ENCODE results near the gene GABBR2.

GABBR2 gene

DNA sequence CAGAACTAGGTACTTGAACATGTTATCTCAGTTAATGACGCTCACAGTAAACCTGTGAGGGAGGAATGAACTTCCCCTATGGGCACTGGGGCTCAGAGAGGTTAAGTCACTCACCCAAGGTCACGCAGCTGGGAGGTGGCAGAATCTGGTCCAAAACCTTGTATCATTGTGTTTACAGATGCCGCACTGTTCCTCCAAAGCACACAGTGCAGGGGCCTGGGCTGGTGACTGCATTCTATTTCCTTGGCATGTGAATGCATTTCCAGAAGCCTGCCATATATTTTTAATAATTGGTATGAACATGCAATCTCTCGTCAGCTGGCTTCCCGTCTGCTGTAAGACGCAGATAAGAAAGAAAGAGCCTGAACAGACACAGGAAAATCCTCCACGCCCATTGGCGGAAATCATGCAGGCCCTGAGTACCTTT is 376.3 kb downstream of the GABBR2 start:
- no peak for DNase-seq

DNA sequence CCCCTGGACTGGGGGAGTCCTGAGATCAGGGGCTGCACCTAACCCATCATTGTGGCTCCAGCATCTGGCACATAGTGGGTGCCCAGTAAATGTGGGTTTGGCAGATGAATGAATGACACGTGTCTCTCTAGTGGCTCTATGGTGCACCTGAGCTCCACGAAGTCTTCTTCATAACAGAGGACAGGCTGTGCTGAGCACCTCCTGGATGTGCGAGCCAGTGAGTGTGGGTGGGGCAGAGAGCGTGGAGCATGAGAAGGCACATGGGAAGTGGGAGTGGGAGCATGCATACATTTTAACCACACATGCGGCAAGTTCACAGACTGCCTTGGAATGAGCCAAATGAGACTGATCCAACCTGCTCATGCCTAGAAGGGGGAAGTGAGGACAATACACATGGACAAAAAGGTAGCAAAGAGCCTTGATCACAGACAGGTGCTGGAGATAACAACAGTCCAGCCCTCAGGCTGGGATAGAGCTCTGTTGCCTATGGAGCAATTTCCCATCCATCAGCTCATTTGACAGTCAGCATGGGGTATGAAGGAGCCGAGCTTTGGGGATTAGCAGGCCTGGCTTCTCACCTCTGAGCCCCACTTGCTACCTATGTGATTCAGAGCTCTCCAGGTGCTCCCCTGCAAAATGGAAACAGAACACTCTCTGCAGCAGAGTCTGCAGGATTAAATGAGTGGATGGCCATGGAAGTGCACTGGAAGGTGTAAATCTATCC is 377.0 kb downstream of the GABBR2 start:
- DNase-seq, result no peak

DNA sequence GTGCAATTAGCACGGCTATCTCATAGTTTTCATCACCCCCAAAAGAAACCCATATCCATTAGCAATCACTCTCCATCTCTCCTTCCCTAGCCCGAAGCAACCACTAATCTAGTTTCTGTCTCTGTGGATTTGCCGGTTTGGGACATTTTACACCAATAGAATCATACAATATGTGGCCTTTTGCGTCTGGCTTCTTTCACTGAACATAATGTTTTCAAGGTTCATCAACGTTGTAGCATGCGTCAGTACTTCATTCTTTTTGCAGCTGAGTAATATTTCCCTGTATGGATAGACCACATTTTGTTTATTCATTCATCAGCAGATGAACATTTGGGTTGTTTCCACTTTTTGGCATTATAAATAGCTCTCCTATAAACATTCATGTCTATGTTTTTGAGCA is 377.9 kb downstream of the GABBR2 start:
- no peak for DNase-seq

DNA sequence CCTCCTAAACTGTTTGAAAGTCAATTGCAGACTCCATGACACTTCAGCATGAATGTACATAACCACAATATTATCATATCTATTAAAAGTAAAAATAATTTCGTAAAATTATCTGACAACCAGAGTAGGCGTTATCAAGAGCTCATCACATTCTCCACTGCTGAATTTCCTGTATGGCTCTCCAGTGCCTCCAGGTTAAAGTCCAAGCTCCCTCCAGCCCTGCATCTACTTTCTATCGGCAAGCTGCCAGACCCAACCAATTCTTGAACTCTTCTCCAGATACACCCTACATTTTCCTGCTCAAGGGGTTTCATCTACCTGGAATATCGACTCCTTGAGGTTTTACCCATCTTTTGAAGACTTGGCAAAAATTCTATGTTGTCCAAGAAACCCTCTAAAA is 378.8 kb downstream of the GABBR2 start:
- DNase-seq, result no peak

DNA sequence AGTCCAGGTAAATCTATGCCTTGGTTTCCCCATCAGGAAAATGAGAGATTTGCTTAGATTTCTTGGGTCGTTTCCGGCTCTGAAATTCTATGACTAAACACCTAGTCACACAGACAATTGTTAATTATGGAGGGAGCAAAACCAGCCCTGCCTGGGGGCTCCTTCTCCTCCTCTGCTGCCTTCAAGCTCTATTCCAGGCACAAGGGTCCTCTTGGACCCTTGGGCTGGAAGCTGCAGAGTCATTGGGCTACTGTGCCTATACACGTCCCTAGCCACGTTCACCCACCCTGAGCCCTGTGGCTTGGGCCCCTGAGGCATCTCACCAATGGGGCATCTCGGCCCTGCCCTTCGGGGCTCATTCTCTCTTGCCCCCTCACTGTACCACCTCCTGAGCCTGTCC is 379.5 kb downstream of the GABBR2 start:
- no peak for DNase-seq

DNA sequence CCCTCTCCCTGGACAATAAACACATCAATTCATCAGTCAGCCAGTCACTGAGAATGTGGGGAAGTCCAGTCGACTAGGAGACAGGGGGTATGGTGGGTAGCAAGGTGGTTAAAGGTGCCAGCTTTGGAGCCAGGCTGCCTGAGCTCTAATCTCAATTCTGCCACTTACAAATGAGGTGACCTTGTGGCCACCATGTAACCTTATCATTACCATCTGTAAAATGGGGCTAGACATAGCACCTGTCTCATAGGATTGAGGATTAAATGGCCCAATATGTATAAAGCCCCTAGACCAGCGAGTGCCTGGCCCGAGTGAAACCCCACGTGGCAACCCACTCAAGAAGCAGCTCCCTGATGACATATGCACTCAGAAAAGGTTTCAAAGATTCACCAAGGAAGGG is 380.0 kb downstream of the GABBR2 start:
- no peak for DNase-seq

DNA sequence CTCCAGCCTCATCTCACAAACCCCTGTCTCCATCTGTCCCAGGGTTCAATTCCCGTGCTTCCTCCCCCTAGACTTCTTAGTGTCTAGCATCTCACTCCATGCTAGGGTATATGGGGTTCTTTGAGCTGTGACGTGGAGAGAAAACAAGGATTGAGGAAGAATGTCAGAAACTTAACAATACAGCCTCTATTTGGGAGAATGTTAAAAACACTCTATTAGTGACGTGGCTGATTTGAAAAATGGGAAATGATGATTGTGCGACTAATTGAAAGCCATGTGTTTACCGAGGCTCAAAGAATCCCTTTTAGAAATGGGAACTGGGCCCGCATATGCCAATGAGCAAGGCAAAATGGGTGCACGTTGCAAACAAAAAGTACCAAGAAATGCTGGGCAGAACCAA is 380.6 kb downstream of the GABBR2 start:
- DNase-seq, result no peak

DNA sequence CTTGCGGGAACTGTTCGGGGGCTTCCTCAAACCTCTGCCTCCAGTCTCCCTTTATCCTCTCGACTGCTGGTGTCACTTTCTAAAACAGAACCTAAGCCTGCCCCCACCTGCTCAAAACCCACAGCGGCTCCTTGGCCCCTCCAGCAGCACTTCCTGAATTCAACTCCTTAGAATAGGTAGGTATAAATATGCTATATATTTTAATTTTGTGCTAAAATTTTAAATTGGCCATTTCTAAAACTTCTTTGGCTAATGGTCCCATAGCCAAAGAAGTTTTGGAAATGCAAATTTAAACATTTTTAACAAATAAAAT is 381.5 kb downstream of the GABBR2 start:
- no peak for DNase-seq

DNA sequence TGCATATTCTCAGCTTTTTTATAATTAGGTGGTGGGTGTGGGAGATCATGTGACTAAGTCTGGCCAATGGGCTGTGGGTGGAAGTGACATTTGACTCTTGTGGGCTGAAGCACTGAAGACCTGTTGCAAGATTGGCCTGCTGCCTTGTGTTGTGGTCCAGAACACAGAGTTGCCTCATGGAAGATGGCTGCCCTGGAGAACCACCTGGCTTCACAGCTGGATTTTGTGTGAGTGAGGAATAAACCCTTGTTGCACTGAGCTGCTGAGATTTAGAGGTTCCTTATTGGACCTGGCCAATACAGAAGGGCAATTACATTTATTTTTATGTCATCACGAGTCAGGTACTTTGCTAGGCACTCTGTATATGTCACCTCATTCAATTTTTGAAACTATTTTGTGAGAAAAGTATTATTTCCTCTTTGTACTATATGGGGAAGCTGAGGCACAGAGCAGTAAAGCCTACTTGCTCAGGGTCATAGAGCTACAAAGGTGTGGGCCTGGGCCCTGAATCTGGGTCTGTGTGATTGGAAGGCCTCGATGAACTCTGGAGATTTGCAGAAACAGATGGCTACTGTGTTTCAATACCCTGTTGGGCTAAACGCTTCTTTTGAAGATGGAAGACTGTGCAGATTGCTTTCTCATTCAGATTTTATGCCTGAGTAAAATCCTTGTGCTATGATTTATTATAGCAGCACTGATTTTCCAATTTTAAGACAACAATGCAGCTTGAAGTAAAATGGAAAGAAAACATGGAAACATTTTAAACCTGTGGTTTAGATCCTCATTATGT is 382.1 kb downstream of the GABBR2 start:
- peak; percentile 4 for DNase-seq

DNA sequence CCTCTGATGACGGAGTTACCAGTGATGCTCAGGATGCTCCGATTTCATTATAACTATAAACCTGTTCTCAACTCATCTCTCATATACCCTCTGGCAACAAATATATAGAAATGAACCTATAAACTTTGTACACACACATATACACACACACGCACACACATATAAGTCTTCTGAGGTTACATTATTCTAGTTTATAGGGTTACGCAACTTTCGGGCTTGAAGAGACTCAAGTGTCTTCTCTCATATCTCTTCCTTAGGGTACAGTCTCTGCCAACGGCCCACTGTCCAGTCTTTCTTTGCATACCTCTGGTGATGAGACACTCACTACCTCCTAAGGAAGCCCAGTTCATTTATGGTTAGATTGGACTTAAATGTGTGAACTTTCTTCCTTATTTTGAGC is 383.9 kb downstream of the GABBR2 start:
- DNase-seq, result no peak

DNA sequence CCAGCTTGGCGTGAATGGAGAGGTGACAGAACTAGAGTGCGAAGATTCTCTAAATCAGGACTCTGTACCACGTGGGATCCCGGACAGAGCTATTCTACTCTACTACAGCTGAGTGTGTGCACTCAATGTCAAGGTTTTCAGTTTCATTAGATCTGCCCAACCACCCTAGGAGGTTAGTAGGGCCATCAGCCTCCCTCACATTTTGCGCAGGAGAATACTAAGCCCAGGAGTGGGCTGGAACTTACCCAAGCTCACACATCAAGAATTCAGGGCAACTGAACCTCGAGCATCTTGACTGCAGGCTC is 385.0 kb downstream of the GABBR2 start:
- no peak for DNase-seq

DNA sequence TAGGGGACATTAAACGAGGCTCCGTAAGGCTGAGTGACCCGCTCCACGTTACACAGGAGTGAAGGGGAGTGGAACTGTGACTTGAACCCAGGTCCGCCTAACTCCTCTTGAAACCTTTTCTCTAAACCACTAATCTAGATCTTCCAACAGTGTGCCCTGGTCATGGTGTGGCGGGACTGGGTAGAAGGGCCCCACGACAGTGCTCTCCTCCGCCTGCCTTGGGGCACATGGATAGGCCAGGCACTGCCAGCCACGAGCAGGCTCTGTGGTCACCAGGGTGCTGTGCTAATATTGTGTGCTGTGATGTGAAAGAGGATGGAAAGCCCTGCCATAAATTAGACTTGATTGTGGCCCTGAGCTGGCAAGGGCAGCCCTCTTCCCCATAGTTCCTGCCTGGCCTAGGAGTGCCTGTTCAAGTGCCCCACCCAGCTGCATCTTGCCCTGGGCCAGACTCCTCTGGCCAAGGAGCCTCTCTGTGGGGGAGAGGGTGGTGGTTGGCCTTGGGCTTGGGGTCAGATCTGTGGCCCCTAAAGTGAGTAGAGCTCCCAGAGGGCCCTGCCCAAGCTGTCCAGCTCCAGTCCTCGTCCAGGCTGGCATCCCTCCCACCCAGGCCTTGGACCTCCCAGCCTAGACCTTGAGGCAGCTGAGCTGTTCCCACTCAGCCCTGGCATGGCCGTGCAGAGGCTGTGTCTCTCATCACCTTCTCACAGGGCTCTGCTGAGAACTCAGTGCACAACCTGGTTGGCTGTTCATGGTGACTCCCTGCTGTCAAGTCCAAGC is 385.5 kb downstream of the GABBR2 start:
- DNase-seq, result no peak

DNA sequence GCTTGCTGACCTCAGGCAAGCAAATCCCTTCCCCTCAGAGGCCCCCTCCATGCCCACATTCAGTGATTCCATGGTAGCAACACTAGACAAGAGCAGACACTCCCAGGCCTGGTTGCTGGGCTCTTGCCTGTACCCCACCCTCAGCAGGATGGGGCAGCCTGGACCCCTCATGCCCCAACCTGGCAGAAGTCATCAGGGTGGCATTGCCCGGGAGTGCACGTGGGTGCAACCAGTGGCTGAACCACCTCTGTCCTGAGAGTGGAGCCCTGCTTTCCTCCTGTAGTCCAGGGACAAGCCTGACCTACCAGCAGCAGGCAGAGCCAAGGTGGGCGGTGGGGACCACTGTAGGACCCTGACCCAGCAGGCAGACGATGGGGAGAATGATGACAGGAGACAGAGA is 387.5 kb downstream of the GABBR2 start:
- DNase-seq, result no peak

DNA sequence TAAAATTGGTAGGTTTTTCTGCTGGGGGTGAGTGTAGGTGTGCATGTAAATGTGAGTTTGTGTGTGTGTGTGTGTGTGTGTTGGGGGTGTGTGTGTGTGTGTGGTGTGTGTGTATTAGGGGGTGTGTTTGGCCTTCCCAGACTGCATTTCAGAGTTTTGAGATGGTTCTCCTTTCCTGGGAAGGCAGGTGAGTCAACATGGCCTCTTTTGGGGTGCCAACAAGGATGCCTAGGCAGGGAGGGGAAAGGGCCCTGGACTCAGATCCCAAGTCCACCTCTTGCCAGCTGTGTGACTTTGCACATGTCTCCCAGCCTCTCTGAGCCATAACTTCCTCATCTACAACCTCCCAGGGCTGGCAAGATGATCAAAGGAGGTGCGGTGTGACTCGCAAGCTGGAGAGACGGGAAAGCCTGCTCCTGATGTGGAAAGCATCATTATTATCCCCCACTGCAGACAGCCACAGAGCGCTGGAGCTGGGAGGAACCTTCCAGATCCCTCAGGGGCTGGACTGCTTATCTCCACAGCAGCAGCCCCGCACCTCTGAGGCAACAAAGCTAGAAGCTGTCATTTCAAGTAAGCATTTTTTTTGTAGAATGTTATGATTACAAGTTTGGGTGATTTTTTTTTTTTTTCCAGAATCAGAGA is 389.8 kb downstream of the GABBR2 start:
- no peak for DNase-seq

DNA sequence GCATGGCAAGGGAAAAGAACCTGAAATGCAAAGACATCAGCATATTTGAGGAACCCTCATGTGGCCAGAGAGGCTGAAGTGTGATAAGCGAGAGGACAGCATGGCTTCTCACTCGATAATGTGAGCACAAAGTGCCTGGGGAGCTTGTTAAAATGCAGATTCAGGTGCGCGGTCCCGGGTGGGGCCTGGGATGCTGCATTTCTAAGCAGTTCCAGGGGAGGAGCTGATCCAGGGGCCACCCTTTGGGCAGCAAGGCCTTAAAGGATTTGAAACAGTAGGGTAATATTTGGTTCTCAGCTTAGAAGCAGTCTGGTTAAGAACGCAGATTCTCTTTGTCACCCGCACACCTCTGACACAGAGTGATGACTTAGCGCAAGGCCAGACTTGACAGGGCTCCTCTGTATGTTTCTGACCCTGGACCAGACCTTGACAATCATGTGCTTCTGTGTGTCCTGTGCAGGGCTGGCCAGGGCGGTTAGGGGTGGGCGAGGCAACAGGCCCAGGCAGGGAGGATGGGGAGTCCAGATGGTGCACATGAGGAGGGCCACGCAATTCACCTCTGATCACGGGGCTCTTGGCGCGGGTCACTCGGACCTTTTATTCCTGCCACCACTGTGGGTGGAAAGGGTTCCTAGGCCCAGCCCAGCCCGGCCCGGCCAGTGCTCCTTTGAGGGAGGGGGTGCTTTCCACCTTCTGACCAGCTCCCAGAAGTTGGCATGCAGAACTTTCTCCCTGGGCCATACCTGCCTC is 390.5 kb downstream of the GABBR2 start:
- DNase-seq, result no peak

DNA sequence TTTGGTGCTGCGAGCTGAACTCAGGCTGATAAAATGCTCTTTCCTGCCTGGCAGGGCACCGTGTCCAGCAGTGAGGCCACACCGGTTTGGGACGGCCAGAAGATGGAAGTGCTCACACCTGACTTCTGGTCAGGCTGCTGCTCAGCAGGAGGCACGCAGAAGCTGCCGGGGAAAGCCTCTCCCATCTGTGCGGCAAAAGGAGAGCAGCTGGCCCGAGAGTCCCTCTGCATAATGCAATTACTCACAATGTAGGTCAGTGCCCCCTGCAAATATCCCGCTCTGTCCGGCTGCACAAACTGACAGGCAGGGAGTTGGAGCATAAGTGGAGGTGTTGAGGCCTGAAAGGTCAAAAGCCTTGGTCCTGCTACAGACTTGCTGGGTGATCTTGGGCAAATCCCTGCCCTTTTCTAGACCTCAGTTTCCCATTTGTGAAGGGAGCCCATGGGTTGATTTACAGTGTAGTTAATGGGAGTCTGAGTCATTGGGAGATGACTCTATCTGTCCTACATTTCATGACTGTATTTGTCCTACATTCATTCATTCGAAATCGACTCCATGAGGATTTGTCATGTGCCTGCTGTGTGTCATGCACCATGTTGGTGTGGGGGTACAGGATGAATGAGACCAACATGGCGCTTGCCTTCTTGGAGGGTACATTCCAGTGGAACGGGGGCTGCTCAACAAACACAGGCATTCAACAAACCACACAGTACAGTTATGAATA is 391.4 kb downstream of the GABBR2 start:
- DNase-seq, result no peak

DNA sequence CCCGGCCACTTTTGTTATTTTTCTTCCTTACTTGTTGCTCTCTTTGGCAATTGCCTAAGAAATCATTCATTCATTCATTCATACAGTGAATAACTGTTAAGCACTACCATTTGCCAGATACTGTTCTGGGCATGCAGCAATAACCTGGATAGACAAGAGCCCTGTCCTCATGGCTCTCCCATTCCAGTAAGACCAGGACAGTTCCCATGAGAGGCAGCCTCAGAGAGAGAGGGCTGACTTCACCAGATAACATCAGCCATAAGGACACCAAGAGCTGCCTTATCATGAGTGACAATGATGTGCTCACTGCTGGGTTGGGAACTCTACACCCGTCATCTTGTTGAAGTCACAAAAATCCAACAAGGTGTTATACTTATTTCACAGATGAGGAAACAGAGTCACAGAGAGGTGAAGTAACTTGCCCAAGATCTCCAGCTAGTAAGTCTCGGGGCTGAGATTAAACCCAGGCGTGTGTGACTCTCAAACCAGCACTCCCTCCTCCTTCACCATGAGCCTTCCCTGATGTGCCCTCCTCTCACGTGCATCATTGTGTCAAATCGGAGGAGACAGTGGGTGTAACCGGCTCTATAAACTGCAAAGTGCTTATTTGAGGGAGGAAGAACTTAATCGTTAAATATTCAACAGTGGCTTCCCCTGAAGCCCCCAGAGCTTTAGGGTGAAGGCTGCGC is 392.1 kb downstream of the GABBR2 start:
- no peak for DNase-seq

DNA sequence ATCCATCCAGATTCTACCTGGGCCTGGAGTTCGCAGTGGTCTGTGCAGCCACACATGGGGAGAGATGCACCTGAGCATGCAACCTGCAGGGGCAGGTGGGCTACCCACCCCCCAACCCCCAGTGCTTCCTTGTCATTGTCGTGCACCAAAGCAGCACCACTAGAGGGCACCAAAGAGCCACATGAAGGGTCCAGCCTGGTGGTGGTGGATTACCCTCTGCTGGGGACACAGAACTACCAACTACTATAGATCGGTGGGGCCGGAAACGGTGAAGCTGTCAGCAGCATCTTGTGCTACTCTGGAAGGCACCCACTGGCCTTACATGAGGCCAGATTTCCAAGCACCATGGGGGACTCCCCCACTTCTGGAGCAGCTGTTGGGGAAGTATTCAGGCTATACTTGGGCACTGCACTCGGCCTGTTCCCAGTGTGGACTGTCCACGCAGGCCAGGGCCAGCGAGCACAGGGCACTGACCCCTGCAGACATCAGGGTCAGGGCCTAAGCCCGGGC is 393.1 kb downstream of the GABBR2 start:
- DNase-seq, result peak; percentile 64

DNA sequence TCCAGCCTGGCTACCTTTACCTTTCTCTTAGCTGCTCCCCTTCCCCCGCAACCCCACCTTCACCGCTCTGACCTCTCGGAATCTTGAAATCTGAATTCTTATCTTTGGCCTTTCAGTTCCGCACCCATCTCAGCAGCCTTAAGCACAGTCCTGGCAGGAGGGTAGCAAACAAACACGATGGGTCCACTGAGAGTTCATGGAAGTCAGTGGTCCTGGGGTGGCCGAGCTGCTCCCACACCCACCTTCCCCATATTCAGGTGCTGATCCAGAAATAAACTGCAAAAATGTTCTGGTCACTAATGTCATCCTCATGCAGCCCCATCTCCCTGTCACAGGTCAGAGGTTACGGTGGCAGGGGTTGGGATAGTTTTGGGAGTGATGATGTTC is 393.7 kb downstream of the GABBR2 start:
- no peak for DNase-seq

DNA sequence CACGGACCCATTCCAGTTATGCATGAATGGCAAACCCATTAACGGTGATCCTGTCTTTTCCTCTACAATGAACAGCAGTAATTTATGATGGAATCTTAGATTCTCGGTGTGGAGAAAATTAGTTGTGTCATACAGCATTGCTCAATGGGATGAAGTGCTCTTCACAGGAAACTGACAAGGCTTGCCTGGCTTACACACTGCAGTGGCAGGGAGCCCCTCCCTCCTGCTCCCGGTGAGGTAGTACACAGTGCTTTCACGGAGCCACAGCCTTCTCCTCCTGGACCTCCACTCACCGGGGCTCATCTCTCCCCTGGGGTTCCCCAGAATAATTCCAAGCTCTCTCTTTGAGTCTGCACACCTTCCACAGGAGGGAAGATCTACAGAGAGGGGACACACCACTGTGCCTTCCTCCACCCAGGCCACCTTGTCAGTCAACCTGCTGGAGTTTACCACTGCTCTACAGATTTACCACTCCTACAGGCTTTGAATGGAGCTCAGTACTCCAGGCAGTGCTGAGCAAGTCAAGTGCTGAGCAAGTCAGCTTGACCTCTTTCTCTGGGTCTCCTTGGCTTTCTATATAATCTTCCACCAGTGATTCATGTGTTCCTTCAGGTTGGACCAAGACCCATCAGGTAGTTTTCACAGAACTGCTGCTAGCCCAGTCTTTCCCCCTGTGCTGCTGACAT is 394.2 kb downstream of the GABBR2 start:
- DNase-seq, result peak; percentile 30

DNA sequence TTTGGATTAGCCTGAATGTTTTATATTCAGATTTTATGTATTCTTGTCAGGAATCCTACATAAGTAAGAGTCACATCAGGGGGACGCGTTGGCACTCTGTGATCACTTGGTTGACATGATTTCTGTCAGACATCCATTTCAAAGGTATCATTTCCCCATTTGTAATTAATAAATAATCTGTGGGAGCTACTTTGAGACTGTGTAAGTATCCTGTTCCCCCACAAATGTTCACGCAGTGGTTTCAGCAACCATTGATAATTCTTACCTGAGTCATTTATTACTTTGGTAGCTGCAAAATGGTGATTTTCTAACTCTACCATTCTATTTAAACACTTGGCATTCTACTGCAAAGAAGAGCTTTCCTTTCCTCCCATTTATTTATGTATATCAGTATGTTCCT is 396.4 kb downstream of the GABBR2 start:
- no peak for DNase-seq
